H7 (cell line): Measurements from ENCODE around the gene PPARA. TPM values are rescaled to one million over a fixed set of nuclear protein-coding genes. Genes with fewer than 3 reads are reported as not detected.
A peak's percentile ranks its signal among the peaks of the same experiment; 100 is the strongest.

ENCODE experiments used
- DNase-seq: peaks from one replicate; pipeline ENCODE4 v3.0.0; 2012
- H3K27me3 ChIP-seq: 2 replicates; pipeline ENCODE4 v1.6.0; 2011; ENCODE audit warnings: mild to moderate bottlenecking, low read length; ENCODE audit not compliant: control insufficient read depth, insufficient read depth
- H3K36me3 ChIP-seq: replicated peaks from 2 replicates; pipeline ENCODE4 v1.5.1; 2011; ENCODE audit warnings: low read length; ENCODE audit not compliant: control insufficient read depth, insufficient read depth
- H3K4me3 ChIP-seq: 2 replicates; pipeline ENCODE4 v1.5.1; 2011; ENCODE audit warnings: low read depth, mild to moderate bottlenecking, control low read depth, low read length, moderate library complexity; ENCODE audit not compliant: insufficient read depth
- total RNA-seq: library from RNA; depleted of rRNA; stranded (reverse); fragments of >200 nt; shearing (Covaris generic); gene quantifications from 2 replicates; pipeline ENCODE4 v1.2.3, GENCODE V29; 2014; rRNA removed

The PPARA gene
- 1.2 and 7.8 TPM in 2 replicates for total RNA-seq

- Histone ChIP-seq H3K27me3 (peaks cover 51% of the 10 kb centered on the region), H3K36me3 (no peaks in the 10 kb centered on the region), H3K4me3 (peak within 1 kb of the TSS; percentile 76)
- peak; percentile 100 for DNase-seq
Measured at GRCh38 chr22:46150034-46150654, at the start of gene PPARA. TSS of gene PPARA (plus strand) at chr22:46150526. CDS start at chr22:46198384, 47,858 bp downstream.

- Histone ChIP-seq H3K4me3 (no peak overlapping the region), H3K36me3 (no peaks in the 10 kb centered on the region), H3K27me3 (no peaks in the 10 kb centered on the region)
- no peak for DNase-seq
Measured at GRCh38 chr22:46102159-46102558, 48.2 kb upstream of the PPARA start.

GRCh38 chr22:46102752-46103151 is 47.6 kb upstream of the PPARA start:
- DNase-seq = no peak
- no peaks in the 10 kb centered on the region for H3K27me3 ChIP-seq
- H3K36me3 ChIP-seq = no peaks in the 10 kb centered on the region
- H3K4me3 ChIP-seq = no peak overlapping the region

- H3K4me3 ChIP-seq = no peak overlapping the region
- H3K36me3 ChIP-seq = no peaks in the 10 kb centered on the region
- no peaks in the 10 kb centered on the region for H3K27me3 ChIP-seq
- DNase-seq = no peak
Measured at GRCh38 chr22:46103181-46103580, 47.1 kb upstream of the PPARA start.

- no peak for DNase-seq
- Histone ChIP-seq H3K4me3 (no peak overlapping the region), H3K36me3 (no peaks in the 10 kb centered on the region), H3K27me3 (no peaks in the 10 kb centered on the region)
Measured at GRCh38 chr22:46103664-46104063, 46.7 kb upstream of the PPARA start.

- H3K4me3 ChIP-seq = no peak overlapping the region
- no peaks in the 10 kb centered on the region for H3K27me3 ChIP-seq
- no peak for DNase-seq
- no peaks in the 10 kb centered on the region for H3K36me3 ChIP-seq
Measured at GRCh38 chr22:46104170-46104880, 46.0 kb upstream of the PPARA start.

- Histone ChIP-seq H3K4me3 (no peak overlapping the region), H3K36me3 (no peaks in the 10 kb centered on the region), H3K27me3 (no peaks in the 10 kb centered on the region)
- DNase-seq = no peak
Measured at GRCh38 chr22:46104881-46105493, 45.3 kb upstream of the PPARA start.

GRCh38 chr22:46105494-46106278 is 44.6 kb upstream of the PPARA start:
- no peaks in the 10 kb centered on the region for H3K27me3 ChIP-seq
- no peak for DNase-seq
- H3K36me3 ChIP-seq = no peaks in the 10 kb centered on the region
- no peak overlapping the region for H3K4me3 ChIP-seq

GRCh38 chr22:46106279-46107022 is 43.9 kb upstream of the PPARA start:
- no peak for DNase-seq
- H3K27me3 ChIP-seq = no peaks in the 10 kb centered on the region
- H3K4me3 ChIP-seq = no peak overlapping the region
- H3K36me3 ChIP-seq = no peaks in the 10 kb centered on the region

- Histone ChIP-seq H3K4me3 (no peak overlapping the region), H3K36me3 (no peaks in the 10 kb centered on the region), H3K27me3 (no peaks in the 10 kb centered on the region)
- DNase-seq = no peak
Measured at GRCh38 chr22:46107089-46107664, 43.1 kb upstream of the PPARA start.

GRCh38 chr22:46107753-46108563 is 42.4 kb upstream of the PPARA start:
- no peaks in the 10 kb centered on the region for H3K36me3 ChIP-seq
- no peaks in the 10 kb centered on the region for H3K27me3 ChIP-seq
- no peak for DNase-seq
- H3K4me3 ChIP-seq = no peak overlapping the region

GRCh38 chr22:46108564-46109473 is 41.5 kb upstream of the PPARA start:
- no peak overlapping the region for H3K4me3 ChIP-seq
- DNase-seq = peak; percentile 86
- no peaks in the 10 kb centered on the region for H3K27me3 ChIP-seq
- no peaks in the 10 kb centered on the region for H3K36me3 ChIP-seq
